Activated CD4-positive, alpha-beta T cell treated with anti-CD3 and anti-CD28 coated beads for 4 hours (primary cell): ENCODE results near the gene EHF.

Experiments used
- DNase-seq, 2 donors: peaks; one replicate each; pipeline ENCODE4 v3.0.0-alpha.2; 2020

The EHF gene

GRCh38 chr11:34602245-34602644 is 18.6 kb upstream of the EHF start:
- no peak for DNase-seq

GRCh38 chr11:34603129-34604001 is 17.5 kb upstream of the EHF start:
- no peak for DNase-seq

GRCh38 chr11:34604145-34604544 is 16.7 kb upstream of the EHF start:
- no peak for DNase-seq

GRCh38 chr11:34604911-34605310 is 16.0 kb upstream of the EHF start:
- DNase-seq, result no peak

GRCh38 chr11:34605481-34606325 is 15.2 kb upstream of the EHF start:
- no peak for DNase-seq

GRCh38 chr11:34606326-34607120 is 14.4 kb upstream of the EHF start:
- no peak for DNase-seq

GRCh38 chr11:34609187-34609751 is 11.6 kb upstream of the EHF start:
- DNase-seq, result no peak

GRCh38 chr11:34609850-34610249 is 11.0 kb upstream of the EHF start:
- no peak for DNase-seq

- no peak for DNase-seq
These were observed 10.4 kb upstream of the EHF start for GRCh38 chr11:34610324-34611041.

- no peak for DNase-seq
These were observed 7.9 kb upstream of the EHF start for GRCh38 chr11:34613015-34613414.

- no peak for DNase-seq
These were observed 7.3 kb upstream of the EHF start for GRCh38 chr11:34613552-34614056.

GRCh38 chr11:34614344-34615104 is 6.4 kb upstream of the EHF start:
- DNase-seq, result no peak

- no peak for DNase-seq
These were observed 4.8 kb upstream of the EHF start for GRCh38 chr11:34616086-34616485.

GRCh38 chr11:34616830-34617504 is 3.9 kb upstream of the EHF start:
- no peak for DNase-seq

- no peak for DNase-seq
These were observed 2.5 kb upstream of the EHF start for GRCh38 chr11:34618406-34618805.

GRCh38 chr11:34619062-34619516 is 1.8 kb upstream of the EHF start:
- DNase-seq, result no peak

- DNase-seq, result no peak
These were observed 691 bp upstream of the EHF start for GRCh38 chr11:34620202-34620601.

GRCh38 chr11:34621876-34622275 is 983 bp downstream of the EHF start:
- DNase-seq, result no peak

GRCh38 chr11:34623463-34623862 is 2.6 kb downstream of the EHF start:
- DNase-seq, result no peak

GRCh38 chr11:34624069-34624468 is 3.2 kb downstream of the EHF start:
- no peak for DNase-seq
